Suppressor macrophage treated with lipopolysaccharide for 4 hours (primary cell): ENCODE data around the gene IQCE.
A peak's percentile ranks its signal among the peaks of the same experiment; 100 is the strongest.

Experiments
- DNase-seq: peaks from one replicate; pipeline ENCODE4 v3.0.0-alpha.2; 2020

IQCE gene, protein sequence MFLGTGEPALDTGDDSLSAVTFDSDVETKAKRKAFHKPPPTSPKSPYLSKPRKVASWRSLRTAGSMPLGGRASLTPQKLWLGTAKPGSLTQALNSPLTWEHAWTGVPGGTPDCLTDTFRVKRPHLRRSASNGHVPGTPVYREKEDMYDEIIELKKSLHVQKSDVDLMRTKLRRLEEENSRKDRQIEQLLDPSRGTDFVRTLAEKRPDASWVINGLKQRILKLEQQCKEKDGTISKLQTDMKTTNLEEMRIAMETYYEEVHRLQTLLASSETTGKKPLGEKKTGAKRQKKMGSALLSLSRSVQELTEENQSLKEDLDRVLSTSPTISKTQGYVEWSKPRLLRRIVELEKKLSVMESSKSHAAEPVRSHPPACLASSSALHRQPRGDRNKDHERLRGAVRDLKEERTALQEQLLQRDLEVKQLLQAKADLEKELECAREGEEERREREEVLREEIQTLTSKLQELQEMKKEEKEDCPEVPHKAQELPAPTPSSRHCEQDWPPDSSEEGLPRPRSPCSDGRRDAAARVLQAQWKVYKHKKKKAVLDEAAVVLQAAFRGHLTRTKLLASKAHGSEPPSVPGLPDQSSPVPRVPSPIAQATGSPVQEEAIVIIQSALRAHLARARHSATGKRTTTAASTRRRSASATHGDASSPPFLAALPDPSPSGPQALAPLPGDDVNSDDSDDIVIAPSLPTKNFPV

DNA sequence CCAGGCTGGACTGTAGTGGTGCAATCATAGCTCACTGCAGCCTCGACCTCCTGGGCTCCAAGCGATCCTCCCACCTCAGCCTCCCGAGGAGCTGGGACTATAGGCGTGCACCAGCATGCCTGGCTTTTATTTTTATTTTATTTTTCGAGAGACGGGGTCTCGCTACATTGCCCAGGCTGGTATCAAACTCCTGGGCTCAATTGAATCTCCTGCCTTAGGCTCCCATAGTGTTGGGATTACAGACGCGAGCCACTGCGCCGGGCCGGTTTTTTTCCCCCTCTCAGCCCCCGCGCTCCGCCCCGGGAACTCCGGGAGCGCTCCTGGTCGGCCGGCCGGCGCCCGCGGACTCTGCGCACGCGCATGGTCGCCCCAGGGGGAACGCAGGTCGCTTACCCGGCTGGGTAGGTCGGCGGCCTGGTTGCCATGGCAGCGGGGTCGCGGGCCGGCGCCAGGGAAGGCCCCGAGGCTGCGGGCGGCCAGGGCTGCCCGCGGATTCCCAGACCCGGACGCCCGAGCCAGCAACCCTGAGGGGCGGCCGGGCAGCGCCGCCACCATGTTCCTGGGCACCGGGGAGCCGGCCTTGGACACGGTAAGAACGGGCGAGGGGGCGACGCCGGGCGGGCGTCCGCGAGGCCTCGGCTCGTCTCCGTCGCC is at the start of gene IQCE:
Gene IQCE, plus strand, starts transcription at position 351 of the 654 bp plus-strand sequence. Its CDS starts 203 bp downstream, at position 554.
- DNase-seq: peak; percentile 91

DNA sequence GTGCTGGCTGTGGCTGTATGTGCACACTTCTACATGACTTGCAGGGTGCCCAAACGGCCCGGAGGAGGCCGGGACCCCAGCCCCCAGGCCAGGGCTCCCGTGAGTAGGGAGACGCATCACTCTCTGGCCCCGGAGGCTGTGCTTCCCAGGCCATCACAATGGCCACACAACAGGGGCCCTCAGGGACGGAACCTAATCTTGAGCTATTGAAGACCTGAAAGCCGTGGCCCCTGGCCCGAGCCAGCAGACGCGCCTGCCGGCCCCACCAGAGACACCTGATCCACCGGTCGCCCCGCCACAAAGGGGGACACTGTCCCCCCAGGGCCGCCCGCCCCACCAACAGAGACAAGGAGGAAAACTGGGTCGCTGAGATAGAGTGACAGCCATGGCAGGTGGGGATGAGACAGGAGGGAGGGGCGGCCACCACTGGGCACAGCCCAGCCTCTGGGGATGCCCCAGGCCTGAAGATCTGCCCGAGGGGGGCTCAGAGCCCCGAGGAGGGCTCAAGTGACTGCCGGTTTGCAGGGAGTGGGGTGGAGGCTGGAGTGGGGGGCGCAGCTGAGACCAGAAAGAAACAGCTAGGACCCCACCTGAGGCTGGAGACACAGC is 49.4 kb upstream of the IQCE start:
- no peak for DNase-seq

DNA sequence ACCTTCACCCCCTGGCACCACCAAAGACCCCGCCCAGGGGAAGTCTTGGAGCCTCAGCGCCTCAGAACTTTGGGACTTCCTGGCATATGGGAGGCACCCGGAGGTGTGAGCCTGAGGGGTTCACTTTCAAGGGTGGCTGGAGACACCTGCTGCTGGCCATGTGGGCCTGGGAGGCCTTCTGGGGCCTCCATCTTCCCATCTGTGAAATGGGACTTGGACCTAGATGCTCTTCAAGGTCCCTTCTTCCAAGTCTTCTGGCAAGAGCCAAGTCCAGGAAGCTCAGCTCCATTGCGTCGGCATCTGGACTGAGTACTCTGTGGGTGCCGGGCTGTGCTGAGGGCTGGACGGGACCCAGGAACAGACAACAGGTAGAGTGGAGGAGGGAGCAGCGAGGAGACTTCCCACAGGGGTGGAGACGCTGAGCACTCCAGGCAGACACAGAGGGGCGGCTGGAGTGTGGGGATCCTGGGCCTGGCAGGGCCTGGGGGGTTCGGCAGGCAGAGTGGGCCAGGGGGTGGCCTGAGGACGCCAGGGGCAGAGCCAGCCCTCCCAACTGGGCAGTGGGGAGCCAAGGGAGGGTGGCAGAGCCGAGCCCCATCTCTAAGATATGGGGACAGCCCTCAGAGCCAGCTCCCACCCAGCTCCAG is 48.5 kb upstream of the IQCE start:
- no peak for DNase-seq

DNA sequence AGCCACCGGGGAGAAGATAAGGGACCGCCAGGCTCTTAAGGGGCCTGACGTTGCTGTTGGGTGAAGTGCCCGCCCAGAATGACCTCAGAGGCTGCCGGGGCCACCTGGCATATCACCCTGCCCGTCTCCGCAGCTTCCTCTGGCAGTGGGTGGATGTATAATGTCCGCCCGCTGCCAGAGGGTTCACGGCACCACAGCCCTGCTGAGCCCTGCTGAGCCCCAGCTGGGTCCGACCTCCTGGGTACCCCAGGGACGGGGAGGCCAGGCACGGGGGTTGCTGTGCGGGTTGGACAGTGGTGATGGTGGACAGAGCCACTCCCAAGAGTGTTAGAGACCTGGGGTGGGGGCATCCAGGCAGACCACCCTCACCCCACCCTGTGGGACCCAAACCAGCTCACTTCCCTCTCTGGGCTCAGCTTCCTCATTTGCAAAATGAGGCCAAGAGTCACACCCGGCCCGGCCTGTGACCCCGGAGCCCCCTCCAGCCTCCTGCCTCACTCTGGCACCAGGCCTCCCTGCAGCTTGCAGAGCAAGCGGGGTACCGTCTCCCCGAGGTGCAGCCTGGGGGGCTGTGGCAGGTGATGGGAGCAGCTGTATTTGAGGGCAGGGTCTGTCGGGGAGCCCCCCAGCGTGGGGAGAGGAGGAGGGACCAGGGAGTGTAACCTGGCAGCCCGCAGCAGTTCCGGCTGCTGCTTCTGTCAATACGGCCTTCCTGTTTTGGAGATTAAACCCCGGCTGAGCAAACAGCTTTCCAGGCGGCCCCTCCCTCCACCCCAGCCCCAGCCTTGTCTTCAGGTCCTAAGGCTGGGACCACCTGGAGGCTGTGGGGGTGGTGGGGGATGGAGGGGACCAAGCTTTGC is 47.6 kb upstream of the IQCE start:
- DNase-seq: peak; percentile 53

DNA sequence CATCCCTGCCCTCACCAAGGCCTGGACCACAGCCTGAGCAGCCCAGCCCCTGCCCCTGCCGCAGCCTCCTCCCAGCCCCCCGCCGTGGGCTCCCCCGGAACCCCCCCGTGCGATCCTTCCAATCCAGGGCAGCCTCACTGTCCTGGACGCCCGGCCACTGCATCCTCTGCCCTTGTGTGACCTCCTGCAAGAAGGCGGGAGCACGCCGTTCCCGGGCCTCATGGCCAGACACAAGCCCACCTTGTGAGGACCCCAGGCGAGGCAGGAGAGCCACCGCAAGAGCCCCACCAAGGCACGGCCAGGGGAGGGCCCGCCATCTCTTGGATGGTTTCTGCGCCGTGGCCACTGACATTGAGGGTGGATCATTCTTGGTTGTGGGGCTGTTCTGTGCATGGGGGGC is 47.0 kb upstream of the IQCE start:
- DNase-seq: no peak

DNA sequence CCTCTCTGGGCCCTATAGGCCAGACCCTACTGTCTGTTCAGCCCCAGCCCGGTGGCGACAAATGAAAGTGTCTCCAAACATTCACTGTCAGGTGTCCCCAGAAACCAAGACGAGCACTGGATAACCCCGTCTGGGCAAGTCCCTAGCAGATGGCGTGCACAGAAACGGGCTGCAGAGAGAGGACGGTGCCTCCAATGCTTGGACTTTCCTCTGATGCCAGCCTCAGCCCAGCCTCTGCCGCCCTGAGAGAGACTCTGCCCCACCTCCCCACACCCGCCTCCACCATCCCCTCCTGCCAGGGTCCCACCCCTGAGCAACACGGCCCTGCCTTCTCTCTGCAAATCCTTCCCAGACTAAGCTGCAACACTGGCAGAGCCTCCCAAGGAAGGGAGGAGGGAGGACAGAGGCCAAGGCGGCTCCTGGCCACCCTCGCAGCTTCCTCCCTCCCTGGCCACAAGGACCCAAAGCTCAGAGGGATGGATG is 46.6 kb upstream of the IQCE start:
- DNase-seq: peak; percentile 25

DNA sequence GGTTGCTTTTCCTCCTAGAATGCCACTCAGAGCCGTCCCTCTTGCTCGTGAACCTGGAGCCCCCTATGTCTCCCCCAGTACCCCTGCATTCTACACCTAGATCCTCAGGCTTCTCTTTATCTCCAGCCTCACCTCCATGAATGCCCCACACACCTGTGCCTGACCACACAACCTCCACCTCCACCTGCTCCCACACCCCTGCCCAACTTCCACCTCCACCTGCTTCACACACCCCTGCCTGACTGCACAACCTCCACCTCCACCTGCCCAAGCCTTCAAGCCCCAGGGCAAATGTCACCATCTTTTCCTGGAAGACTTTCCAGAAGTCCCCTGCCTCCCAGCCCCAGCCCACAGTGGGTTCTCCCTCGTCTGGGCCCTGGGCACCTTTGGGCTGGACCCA is 46.1 kb upstream of the IQCE start:
- DNase-seq: no peak

DNA sequence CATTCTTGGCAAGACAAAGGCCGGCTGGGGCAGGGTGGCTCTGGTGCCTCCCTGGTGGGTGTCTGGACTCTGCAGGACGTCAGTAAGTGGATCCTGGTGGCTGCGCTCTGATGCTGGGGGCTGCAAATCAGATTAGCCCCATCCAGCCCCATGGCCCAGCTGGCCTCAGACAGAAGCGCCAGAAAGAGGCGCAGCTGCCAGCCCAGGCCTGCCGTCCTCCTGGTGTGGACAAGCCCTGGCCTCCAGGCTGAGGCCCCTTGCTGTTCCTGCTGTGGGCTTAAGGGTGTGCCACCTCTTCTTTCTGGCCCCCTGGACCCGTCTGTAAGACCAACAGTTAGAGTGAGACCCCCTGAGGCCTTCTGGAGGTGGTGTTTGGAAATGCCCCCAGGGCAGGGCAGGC is 45.1 kb upstream of the IQCE start:
- no peak for DNase-seq

DNA sequence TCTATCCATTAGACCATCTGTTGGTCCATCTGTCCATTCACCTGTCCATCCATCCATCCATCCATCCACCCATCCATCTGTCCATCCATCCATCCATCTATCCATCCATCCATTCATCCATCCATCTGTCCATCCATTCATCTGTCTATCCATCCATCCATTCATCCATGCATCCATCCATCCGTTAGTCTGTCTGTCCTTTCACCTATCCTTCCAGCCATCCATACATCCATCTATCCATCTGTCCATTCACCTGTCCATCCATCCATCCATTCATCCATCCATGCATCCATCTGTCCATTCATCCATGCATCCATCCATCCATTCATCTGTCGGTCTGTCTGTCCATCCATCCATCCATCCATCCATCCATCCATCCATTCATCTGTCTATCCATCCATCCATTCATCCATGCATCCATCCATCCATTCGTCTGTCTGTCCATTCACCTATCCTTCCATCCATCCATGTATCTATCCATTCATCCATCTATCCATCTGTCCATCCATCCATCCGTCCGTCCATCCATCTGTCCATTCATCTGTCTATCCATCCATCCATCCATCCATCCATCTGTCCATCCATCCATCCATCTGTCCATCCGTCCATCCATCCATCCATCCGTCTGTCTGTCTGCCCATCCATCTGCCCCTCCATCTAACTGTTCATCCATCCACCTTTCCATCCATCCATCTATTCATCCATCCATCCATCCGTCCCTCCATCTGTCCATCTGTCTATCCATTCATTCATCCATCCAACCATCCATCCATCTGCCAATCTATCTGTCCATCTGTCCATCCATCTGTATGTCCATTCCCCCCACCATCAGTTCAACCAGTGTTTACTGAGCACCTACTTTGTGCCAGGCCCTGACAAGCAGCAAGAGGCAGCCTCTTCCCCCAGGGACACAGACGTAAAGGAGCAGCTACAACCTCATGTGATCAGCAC is 44.0 kb upstream of the IQCE start:
- no peak for DNase-seq

DNA sequence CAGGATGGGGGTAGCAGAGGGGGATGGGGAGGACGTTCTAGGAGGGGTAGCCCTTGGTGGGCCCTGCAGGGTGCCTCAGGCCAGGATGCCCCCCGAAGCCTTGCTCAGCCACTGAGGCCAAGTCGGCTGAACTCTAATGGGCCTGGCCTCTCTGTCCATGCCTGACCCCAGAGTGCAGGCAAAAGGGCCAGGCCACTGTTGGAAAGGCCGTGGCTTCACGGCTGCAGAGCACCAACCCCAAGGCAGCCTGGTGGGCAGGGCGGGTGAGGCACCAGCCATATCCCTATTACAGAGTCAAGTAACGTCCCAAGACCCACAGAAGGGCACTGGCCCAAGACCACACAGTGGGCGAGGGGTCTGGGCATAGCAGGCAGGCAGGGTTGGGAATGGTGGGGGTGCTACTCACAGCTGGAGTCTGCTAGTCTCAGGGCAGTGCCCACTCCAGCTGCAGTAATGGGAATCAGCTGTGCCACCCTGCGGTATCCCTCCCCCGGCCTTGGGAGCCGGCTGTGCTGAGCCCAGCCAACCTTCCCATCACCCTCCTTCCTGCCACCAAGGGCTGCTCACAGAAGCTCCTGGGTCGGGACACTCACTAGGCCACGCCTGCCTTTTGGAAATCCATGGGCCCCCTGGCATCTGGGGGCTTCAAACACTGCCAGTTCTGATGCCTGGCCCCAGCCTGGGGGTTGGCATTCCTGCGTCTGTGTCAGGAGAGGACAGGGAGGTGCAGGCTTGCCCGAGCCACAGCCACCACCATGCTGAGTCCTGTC is 43.2 kb upstream of the IQCE start:
- no peak for DNase-seq

DNA sequence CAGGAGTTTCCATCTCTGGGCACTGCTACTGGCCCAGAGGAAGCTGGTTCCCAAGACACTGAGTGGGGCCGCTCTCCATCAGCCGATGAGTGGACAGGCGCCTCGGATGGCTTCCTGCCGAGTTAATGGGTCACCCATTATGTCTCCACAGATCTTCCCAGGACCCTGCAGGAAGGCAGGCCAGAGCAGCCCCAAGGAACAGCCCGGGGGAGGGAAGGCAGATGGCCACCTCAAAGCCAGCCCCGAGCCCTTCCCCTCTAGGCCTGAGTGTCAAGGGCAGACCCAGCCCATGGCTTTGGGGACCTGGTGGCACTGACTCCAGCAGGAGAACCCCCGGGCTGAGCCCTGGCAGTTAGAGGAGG is 42.6 kb upstream of the IQCE start:
- no peak for DNase-seq

DNA sequence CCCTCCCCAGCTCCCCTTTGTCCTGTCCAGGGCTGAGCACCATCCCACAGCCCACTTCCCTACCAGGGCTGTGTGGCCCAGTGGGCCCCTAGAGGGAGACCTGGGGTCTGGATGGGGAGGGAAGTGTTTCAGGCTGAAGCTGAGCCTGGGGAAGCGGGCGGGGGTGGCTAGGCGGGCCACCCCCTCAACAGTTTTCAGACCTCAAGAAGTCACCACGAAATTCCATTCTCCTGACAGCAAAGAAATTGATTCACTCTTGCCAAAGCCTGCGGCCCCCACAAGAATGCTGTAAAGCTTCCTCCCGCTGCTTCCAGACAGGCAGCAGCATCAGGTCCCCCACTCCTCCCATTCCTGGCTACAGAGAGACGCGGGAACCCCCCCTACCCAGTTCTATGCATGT is 41.8 kb upstream of the IQCE start:
- no peak for DNase-seq

DNA sequence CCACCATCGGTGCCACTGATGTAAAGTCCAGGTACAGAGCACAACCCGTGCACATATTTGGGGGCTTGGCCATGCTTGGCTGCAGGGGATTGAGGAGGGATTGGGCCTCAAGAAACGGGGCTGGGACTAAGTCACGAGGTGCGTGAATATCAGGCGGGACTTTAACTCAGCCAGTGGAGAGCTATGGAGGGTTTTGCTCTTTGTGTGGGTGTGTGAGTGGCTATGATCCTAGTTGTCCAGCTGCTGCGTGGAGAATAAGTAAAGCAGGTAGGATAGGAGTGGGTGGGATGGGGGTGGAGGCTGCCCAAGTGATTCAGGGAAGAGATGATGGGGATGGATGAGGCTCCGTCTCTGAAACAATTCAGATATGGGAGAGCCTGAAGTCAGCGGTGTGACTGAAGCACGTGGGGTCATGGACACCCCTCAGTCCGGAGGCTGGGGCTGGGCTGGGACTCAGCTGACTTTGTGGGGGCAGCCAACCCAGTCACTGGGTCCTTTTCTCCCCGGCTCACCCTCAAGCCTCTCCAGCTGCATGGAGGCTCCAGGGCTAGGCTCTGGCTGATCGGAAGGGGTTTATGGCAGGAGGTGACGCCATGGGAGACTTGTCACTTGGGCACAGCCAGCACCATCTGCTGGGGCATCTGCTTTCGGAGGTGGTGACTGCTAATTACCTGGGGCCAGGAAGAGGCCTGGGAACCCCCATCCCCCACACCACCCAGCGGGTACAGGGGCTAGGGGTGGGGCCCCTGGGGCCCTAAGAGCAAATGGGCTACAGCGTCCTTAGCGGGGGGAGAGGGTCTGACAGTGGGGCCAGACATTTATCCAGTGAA is 40.9 kb upstream of the IQCE start:
- no peak for DNase-seq

DNA sequence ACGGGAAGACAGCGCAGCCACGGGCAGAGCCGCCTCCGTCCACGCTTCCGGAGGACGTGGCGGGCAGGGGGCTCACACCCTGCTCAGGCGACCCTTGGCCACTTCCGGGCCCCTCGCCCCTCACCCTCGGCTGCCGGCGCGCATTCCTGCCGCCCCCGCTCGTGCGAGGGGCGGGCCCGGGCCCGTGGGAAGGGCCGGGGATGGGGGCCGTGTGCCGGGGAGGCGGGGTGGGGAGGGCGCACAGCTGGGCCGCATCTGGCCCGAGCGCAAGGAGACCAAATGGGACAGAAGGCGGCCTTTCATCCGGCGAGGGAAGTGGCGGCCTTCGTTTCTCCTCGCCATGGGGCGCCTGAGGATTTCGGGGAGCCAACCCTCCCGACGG is 40.1 kb upstream of the IQCE start:
- DNase-seq: no peak

DNA sequence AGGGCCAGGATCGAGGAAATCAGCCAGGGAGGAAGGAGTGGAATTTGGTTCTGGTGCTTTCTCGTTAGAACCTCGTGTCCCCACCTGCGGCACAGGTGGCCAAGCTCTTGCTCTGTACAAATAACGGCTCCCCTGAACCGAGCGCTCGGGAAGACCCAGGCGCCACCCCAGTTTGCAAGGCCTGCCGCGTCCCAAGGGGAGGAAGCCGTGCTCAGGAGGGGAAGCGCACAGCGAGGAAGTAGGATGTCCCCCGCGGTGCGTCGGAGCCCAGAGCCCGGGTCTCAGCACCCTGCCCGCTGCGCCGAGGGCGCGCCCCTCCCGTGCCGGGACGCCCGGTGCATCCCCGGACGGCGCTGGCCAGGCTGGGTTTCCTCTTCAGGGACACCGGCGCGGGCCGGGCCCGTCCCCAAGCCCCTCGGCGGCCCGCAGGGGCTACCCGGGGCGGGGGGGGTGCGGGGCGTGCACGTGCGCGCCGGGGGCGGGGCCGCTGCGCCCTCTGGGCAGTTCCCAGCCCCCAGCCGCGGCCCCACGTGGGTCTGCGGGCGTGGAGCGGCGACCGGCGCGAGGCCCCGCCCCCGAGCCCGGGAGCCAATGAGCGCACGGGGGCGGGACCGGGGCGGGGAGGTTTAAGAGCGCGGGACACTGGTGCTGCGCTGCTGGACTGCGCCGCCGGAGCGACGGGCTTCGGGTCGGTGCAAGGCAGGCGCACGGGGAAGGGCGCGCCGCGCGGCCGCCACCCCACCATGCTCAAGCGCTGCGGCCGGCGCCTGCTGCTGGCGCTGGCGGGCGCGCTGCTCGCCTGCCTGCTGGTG is 39.5 kb upstream of the IQCE start, which contains the start of gene LFNG:
Gene LFNG, plus strand, starts transcription at position 656 of the 812 bp plus-strand sequence. Its CDS starts 88 bp downstream, at position 744.
- DNase-seq: peak; percentile 95

DNA sequence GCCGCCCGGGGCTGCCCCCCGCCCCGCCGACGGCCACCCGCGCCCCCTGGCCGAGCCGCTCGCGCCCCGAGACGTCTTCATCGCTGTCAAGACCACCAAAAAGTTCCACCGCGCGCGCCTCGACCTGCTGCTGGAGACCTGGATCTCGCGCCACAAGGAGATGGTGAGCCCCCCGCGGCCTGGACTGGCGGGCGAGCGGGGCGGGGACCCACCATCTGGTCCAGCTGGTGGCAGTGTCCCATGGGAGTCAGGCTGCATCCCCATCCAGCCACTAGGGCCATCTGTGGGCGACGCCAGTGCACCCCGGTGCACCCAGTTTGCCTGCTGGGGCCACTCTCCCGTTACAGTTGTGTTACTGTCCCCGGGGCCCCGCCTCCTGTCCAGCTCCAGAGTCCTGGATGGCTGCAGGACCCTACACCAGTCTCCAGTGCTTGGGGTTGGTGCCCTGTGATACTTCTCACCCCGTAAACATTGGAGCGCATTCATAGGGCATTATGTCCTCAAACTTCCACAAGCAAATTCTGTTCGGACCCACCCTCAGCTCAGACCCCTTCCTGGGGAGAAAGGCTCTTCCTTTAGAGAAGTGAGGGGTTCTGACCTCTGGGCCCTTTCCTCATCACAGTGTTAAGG is 38.5 kb upstream of the IQCE start:
- DNase-seq: peak; percentile 46

DNA sequence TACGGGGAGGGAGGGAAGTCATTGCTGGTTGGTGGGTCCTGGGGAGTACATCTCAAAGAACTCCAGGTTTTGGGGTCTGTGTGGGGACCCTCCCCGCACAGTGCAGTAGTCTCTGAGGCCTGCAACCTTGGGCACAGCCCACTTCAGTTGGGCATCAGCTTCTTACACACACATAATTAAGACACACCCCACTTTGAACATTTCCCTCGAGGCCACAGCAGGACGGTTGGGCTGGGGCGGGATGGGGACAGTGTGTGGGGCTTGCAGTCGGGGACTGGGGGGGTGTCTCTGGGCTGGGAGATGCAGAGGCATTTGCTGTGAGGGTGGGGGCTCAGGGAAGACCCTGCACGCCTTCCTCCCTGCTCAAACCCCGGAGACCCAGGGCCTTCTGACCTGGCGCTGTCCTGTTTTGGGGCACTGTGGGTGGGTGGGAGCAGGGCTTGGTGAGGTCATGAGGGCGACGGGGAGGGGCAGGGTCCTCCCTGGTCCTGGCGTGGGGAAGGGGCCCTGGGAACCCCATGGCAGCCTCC is 38.0 kb upstream of the IQCE start:
- peak; percentile 39 for DNase-seq
